Breast epithelium (tissue), 4 donors: ENCODE data around the gene CRHBP. TPM values are rescaled to one million over a fixed set of nuclear protein-coding genes. Genes with fewer than 3 reads are reported as not detected.

Experiments used
- DNase-seq, 2 donors: peaks; one replicate each; pipeline ENCODE4 v3.0.0-alpha.2; 2019; ENCODE audit warnings: low spot score in 2 of 2
- H3K27ac ChIP-seq, 2 donors: fragments of 200-600 bp; sonication (generic) in 1 of 2; one replicate each; pipeline ENCODE4 v1.5.1; 2016 to 2019; ENCODE audit warnings: mild to moderate bottlenecking in 1 of 2
- H3K27me3 ChIP-seq, 2 donors: fragments of 200-600 bp; sonication (generic) in 1 of 2; one replicate each; pipeline versions ENCODE4 v1.5.1 to v1.6.0; 2017 to 2019; ENCODE audit warnings: control low read depth in 1 of 2, mild to moderate bottlenecking in 1 of 2
- H3K36me3 ChIP-seq: fragments of 200-600 bp; one replicate; pipeline ENCODE4 v1.5.1; 2019
- H3K4me1 ChIP-seq, 2 donors: fragments of 200-600 bp; sonication (generic); one replicate each; pipeline ENCODE4 v1.5.1; 2016 to 2019; ENCODE audit warnings: control low read depth in 1 of 2
- H3K4me3 ChIP-seq, 3 donors: fragments of 200-600 bp; sonication (generic); 1 replicate in 2 of 3; 2 replicates in 1 of 3; pipeline ENCODE4 v1.5.1; 2016 to 2019; ENCODE audit warnings: mild to moderate bottlenecking in 3 of 3, moderate library complexity in 2 of 3
- H3K9me3 ChIP-seq, 2 donors: fragments of 200-600 bp; sonication (generic) in 1 of 2; one replicate each; pipeline ENCODE4 v1.5.1; 2016 to 2019; ENCODE audit warnings: control low read depth in 1 of 2
- POLR2A ChIP-seq: fragments of 450-650 bp; IDR thresholded peaks from one replicate; pipeline ENCODE4 v1.6.1; 2016; ENCODE audit warnings: antibody characterized with exemption, mild to moderate bottlenecking, moderate library complexity
- POLR2AphosphoS5 ChIP-seq, 3 donors: sonication (generic); formaldehyde crosslinking; IDR thresholded peaks; one replicate each; pipeline ENCODE4 v1.6.1; 2017; ENCODE audit warnings: antibody characterized with exemption in 3 of 3
- intact Hi-C: fragments of 100-400 bp; cut with DNase I; formaldehyde crosslinking; loops from one replicate; pipeline ENCODE4 v1.15.1; 2023; ENCODE audit warnings: low total_unique reads
- total RNA-seq, 3 donors: library from RNA; depleted of rRNA; stranded (reverse); fragments of >200 nt; gene quantifications; one replicate each; pipeline ENCODE4 v1.1.0, GENCODE V29; 2016
- TF ChIP-seq, protein P1 (sequence below), 3 donors: fragments of 450-650 bp; IDR thresholded peaks; one replicate each; pipeline ENCODE4 v1.5.1; 2016 to 2017; ENCODE audit warnings: antibody characterized with exemption in 3 of 3, mild to moderate bottlenecking in 3 of 3, moderate library complexity in 3 of 3

CRHBP gene
- total RNA-seq, 3 donors from 2014 or later: 0.73 to 5.1 (median 2.3) TPM

DNA sequence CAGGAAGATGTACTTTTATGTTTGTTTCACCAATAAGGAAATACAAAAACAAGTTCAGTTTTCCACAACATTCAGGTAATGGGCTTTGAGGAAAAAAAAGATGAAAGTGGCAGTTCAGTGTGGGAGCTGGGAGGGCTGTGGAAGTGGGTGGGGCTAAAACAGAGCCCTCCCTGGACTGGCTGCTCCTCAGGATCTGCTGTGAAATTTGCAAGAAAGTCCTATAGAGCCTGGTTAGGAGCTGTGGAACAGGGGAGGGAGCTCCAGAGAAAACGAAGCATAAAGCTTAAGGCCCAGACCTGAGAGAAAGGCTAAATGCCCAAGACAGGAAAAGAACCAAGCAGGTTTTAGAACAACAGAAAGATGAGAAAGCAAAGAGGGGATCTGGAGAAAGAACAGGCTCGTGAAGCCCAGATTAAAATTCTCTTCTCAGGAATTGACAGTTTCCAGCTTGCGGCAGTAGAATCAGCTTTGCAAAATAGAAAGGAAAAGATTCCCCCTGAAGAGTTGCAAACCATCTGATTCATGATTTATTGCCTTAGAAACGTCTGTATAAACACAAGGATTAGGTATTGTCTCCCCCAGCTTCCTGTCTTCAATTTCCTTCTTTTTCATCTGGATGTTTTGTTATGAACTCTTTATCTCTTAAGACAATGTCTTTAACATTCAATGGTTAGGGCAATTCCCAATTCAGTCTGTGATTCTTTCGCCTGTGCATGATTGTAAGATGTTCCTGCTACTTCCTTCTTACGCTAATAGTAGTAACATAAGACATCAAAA lies 26.3 kb upstream of the CRHBP start:
- Histone ChIP-seq H3K4me3 (no peak overlapping the region), H3K27me3 (no peaks in the 10 kb centered on the region), H3K4me1 (no peaks in the 10 kb centered on the region), H3K9me3 (no peaks in the 10 kb centered on the region), H3K27ac (no peak overlapping the region), H3K36me3 (no peaks in the 10 kb centered on the region)
- DNase-seq: no peak
- intact Hi-C loops: no loop called here
- TF ChIP-seq, protein P1, sequence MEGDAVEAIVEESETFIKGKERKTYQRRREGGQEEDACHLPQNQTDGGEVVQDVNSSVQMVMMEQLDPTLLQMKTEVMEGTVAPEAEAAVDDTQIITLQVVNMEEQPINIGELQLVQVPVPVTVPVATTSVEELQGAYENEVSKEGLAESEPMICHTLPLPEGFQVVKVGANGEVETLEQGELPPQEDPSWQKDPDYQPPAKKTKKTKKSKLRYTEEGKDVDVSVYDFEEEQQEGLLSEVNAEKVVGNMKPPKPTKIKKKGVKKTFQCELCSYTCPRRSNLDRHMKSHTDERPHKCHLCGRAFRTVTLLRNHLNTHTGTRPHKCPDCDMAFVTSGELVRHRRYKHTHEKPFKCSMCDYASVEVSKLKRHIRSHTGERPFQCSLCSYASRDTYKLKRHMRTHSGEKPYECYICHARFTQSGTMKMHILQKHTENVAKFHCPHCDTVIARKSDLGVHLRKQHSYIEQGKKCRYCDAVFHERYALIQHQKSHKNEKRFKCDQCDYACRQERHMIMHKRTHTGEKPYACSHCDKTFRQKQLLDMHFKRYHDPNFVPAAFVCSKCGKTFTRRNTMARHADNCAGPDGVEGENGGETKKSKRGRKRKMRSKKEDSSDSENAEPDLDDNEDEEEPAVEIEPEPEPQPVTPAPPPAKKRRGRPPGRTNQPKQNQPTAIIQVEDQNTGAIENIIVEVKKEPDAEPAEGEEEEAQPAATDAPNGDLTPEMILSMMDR (IDR thresholded peaks at IDR 0.05): no peak
- TF ChIP-seq POLR2A (no peak), POLR2AphosphoS5 (IDR thresholded peaks at IDR 0.05) (no peak)

DNA sequence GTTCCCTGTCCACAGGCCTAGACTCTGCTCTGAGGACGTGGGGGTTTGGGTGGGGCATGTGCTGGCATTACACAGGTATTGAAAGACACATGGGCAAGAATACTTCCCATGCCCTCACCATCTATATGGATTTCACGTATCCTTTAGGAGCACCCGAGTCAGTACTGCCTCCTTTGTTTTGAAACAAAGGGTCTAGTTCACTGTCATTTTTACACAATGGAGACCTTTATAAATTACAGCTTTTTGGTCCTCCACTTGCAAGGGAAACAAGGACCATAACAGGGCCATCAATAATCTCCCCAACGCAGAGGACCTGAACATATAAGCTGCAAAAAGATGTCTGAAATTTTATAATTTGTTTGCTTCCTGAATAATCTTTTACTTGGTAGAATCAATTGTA lies 24.9 kb upstream of the CRHBP start:
- Histone ChIP-seq H3K4me1 (no peaks in the 10 kb centered on the region), H3K9me3 (no peaks in the 10 kb centered on the region), H3K4me3 (no peak overlapping the region), H3K27ac (no peak overlapping the region), H3K27me3 (no peaks in the 10 kb centered on the region), H3K36me3 (no peaks in the 10 kb centered on the region)
- TF ChIP-seq POLR2AphosphoS5 (IDR thresholded peaks at IDR 0.05): no peak
- no peak for TF ChIP-seq POLR2A
- TF ChIP-seq, protein P1 (IDR thresholded peaks at IDR 0.05): no peak
- no peak for DNase-seq
- intact Hi-C loops: no loop called here

DNA sequence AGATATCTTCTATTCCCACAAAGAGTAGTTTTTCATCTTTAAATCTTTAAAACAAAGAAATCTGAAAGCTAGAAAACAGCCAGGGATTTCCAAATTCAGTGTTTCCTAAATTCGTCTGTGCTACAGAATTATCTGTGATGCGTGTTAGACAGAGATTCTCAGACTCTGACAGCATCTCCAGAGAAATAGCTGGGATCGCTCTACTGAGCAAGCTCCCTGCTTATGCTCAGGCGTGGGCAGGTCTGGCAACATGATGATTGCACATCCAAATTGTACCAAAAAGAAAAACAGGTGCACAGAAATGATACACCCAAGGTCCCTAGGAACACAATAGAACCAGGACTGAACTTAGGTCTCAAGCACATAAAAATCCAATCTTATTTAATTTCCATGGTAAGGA lies 22.8 kb upstream of the CRHBP start:
- Histone ChIP-seq H3K4me3 (no peak overlapping the region), H3K27ac (no peak overlapping the region), H3K4me1 (no peaks in the 10 kb centered on the region), H3K27me3 (no peaks in the 10 kb centered on the region), H3K9me3 (no peaks in the 10 kb centered on the region), H3K36me3 (no peaks in the 10 kb centered on the region)
- no peak for DNase-seq
- TF ChIP-seq POLR2A (no peak), POLR2AphosphoS5 (IDR thresholded peaks at IDR 0.05) (no peak)
- TF ChIP-seq, protein P1 (IDR thresholded peaks at IDR 0.05): no peak
- intact Hi-C loops: no loop called here

DNA sequence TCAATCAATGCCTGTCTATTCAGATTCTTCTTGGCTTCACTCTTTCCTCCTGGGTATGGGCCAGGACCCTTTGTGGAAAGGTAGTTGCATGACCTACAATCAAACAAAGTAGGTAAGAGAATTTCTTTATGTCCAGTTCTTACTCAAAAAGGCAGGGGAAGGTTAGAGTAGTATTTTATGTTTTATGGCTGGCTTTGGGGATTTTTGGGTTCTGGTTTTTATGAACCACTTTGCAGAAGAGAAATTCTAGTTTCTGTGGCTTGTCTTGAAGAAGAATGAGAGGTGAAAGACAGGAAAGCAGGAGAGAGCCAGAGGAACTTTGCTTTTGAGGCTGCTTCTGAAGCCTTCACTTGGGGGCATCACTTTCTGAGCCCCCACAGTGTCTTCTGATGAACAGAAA lies 14.7 kb upstream of the CRHBP start:
- intact Hi-C loops: no loop called here
- Histone ChIP-seq H3K27ac (no peak overlapping the region), H3K27me3 (no peaks in the 10 kb centered on the region), H3K36me3 (no peaks in the 10 kb centered on the region), H3K4me1 (no peaks in the 10 kb centered on the region), H3K9me3 (no peaks in the 10 kb centered on the region), H3K4me3 (no peak overlapping the region)
- TF ChIP-seq POLR2A (no peak), POLR2AphosphoS5 (IDR thresholded peaks at IDR 0.05) (no peak)
- TF ChIP-seq, protein P1 (IDR thresholded peaks at IDR 0.05): no peak
- DNase-seq: no peak

DNA sequence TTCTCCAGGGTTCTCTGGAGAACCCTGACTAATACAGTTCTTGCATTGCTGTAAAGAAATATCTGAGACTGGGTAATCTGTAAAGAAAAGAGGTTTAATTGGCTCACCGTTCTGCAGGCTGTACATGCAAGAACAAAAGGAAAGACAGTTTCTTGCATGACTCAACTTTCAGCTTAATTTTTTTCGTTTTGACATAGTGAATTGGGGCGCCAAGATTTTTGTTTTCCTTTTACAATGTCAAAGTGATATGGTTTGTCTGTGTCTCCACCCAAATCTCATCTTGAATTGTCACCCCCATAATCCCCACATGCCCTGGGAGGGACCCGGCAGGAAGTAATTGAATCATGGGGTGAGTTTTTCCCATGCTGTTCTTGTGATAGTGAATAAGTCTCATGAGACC lies 11.8 kb upstream of the CRHBP start:
- Histone ChIP-seq H3K4me3 (no peak overlapping the region), H3K27ac (no peak overlapping the region), H3K27me3 (no peaks in the 10 kb centered on the region), H3K36me3 (no peaks in the 10 kb centered on the region), H3K4me1 (no peaks in the 10 kb centered on the region), H3K9me3 (no peaks in the 10 kb centered on the region)
- DNase-seq: no peak
- TF ChIP-seq POLR2A (no peak), POLR2AphosphoS5 (IDR thresholded peaks at IDR 0.05) (no peak)
- TF ChIP-seq, protein P1 (IDR thresholded peaks at IDR 0.05): no peak
- intact Hi-C loops: no loop called here
